Stimulated activated CD4-positive, alpha-beta T cell treated with anti-CD3 and anti-CD28 coated beads, Interleukin-4, amount 100 ng/mL, for 48 hours (primary cell): ENCODE data around the gene A2M.
"Not testable (repeated sequence)": the region's sequence is repeated elsewhere in the genome, so short reads cannot be mapped to it uniquely, and the experiment has no call there.

Experiments used
- DNase-seq, 2 donors: peaks; one replicate each; pipeline ENCODE4 v3.0.0-alpha.2; 2020; ENCODE audit warnings: low read depth in 2 of 2

The A2M gene

GRCh38 chr12:9115731-9116559 is at the start of gene A2M:
Gene A2M, minus strand, starts transcription at chr12:9115919. Its CDS starts 70 bp downstream, at chr12:9115849.
- DNase-seq = no peak

GRCh38 chr12:9163392-9163791 is 47.7 kb upstream of the A2M start:
- no peak for DNase-seq

- DNase-seq = no peak
These were observed 40.4 kb upstream of the A2M start for GRCh38 chr12:9156119-9156518.

- DNase-seq = no peak
These were observed 33.7 kb upstream of the A2M start for GRCh38 chr12:9149372-9149771.

- DNase-seq = no peak
These were observed 33.2 kb upstream of the A2M start for GRCh38 chr12:9148926-9149325.

GRCh38 chr12:9147461-9147860 is 31.7 kb upstream of the A2M start:
- DNase-seq = no peak

GRCh38 chr12:9144730-9145106 is 29.0 kb upstream of the A2M start:
- no peak for DNase-seq

- no peak for DNase-seq
These were observed 28.4 kb upstream of the A2M start for GRCh38 chr12:9143929-9144729.

GRCh38 chr12:9143137-9143536 is 27.4 kb upstream of the A2M start:
- no peak for DNase-seq

- not testable (repeated sequence) for DNase-seq
These were observed 24.0 kb upstream of the A2M start for GRCh38 chr12:9139588-9140290.

- no peak for DNase-seq
These were observed 20.2 kb upstream of the A2M start for GRCh38 chr12:9135903-9136310.

- DNase-seq = peak in 1 of 2 donors; percentile 10
These were observed 19.4 kb upstream of the A2M start for GRCh38 chr12:9134981-9135628.

GRCh38 chr12:9133216-9133916 is 17.6 kb upstream of the A2M start:
- no peak for DNase-seq

GRCh38 chr12:9132008-9132535 is 16.4 kb upstream of the A2M start:
- DNase-seq = no peak

GRCh38 chr12:9130244-9130643 is 14.5 kb upstream of the A2M start:
- no peak for DNase-seq

- DNase-seq = no peak
These were observed 12.4 kb upstream of the A2M start for GRCh38 chr12:9127936-9128663.

GRCh38 chr12:9127484-9127883 is 11.8 kb upstream of the A2M start:
- DNase-seq = no peak

GRCh38 chr12:9124383-9125031 is 8.8 kb upstream of the A2M start:
- DNase-seq = no peak

- DNase-seq = no peak
These were observed 8.2 kb upstream of the A2M start for GRCh38 chr12:9123781-9124382.
